NCI-H146 treated with DMSO at 0.1 percent for 48 hours (cell line): ENCODE results near the gene CYP19A1.
"Not testable (repeated sequence)": the region's sequence is repeated elsewhere in the genome, so short reads cannot be mapped to it uniquely, and the experiment has no call there.

Source experiments
- DNase-seq: peaks from one replicate; lab custom pipeline; 2025; ENCODE audit not compliant: unreplicated experiment; lab: John Stamatoyannopoulos, UW

CYP19A1 gene

DNA sequence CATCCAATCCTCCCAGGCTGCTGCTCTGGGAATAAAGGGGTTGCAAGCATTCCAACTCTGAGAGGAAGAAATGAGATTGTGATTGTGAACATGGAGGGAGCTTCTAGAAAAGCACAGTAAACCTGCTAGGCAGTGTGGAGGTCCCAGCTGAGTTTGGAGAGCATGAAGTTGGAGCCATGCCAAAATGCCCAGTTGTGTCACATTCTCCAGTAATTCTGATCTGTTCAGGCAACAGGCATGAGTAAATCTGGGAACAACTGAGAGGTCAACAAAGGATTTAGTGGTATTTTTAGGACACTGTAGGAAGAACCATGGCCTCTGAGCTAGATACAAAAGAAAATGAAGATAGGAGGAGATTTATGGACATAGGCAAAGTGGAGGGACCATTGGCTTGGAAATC, 74.7 kb downstream of the CYP19A1 start:
- no peak for DNase-seq

DNA sequence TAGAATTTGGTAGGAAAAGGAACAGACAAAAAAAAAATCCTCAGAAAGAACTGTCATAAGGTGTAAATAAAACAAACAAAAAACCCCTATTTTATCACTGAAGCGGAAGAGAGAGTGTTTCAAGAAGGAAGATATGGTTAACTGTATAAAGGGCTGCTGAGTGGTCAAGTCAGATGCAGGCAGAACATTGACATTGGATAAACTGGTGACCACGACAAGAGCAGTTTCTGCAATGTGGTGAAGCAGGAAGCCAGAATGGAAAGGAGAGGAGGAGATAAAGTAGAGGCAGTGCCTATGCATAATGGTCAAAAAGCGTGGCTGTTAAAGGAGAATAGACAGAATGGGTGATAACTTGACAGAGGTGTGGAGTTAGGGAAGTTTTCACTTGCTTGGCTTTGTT, 75.3 kb downstream of the CYP19A1 start:
- DNase-seq: no peak

DNA sequence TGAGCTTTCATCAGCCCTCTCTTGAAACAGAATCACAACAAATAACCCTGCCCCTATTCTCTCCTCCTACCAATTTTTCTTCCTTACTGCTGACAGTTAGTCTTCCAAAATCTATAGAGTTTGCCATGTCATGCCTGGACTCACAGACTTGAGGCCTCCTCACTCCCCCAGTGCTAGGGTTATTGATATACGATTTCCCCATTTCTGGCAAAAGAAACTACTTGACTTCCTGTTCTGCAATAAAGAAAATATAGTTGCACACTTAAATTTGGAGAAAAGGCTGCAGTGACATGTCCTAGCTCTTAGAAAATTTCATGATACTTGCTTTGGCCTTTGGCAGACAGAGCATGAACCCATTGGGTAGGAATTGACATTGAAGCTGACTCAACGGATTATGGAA, 75.9 kb downstream of the CYP19A1 start:
- no peak for DNase-seq

DNA sequence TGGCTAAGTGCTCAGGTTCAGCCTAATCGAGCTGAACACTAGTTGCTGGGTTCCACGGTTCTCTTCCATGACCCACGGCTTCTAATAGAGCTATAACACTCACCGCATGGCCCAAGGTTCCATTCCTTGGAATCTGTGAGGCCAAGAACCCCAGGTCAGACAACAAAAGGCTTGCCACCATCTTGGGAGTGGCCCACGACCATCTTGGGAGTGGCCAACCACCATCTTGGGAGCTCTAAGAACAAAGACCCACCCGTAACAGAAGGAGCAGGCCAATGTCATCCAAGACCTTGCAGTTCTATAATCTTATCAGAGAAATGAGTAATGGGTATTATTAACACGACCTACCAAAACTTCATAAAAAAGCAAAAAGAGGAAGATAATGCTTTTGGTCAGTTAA, 77.3 kb downstream of the CYP19A1 start:
- DNase-seq: not testable (repeated sequence)

DNA sequence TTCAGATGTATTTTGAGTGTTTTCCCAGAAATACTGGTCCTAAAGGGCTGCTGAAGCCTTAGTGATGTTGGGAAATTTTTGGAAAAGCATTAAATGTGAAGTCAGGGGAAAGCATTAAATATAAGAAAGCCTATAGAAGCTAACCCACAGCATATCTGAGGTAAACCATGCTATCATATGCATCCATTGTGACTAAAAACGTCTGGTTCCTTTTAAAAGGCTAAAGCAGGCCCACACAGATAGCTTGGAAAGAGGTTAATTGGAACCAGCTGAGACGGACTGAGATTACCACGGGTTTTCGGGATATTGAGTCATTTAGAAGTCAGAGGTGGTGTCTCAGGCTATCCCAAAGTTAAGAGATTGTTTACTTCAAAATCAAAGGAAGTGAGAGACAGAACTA, 78.2 kb downstream of the CYP19A1 start:
- no peak for DNase-seq

DNA sequence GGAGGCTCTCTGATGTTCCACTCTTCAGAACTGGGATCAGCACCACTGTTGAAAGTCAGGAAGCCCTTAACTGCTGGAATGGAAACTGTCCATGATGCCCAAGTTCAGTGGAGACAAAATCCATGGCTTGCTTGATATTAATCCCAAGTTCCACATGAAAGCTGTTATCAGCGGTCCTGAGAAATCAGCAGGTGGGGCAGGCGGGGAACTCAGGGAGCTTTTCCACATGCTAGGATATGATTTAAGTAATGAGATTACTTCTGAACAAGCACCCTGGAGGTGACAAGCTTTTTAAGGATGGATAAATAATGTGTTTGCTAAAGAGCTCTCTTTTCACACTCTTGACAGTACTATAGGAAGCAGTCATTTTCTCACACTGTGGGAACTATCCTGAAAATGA, 82.9 kb downstream of the CYP19A1 start:
- no peak for DNase-seq

DNA sequence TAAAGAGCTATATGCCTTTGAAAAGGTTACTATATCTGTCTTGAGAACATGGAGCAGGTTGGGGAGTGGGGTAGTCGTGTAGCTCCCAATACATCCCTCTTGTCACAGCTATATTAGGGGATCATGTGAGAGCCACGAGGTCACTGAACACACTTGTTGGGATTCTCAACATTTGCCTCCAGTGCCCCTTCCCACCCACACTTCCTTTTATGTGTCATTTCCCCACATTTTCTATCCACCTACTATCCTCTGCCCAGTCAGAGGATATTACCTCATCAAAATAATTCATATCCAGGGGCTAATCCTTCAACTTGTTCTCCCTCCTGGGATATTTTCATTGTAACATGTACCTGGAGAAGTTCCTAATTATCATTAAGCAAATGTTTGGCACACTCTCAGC, 85.0 kb downstream of the CYP19A1 start:
- no peak for DNase-seq

DNA sequence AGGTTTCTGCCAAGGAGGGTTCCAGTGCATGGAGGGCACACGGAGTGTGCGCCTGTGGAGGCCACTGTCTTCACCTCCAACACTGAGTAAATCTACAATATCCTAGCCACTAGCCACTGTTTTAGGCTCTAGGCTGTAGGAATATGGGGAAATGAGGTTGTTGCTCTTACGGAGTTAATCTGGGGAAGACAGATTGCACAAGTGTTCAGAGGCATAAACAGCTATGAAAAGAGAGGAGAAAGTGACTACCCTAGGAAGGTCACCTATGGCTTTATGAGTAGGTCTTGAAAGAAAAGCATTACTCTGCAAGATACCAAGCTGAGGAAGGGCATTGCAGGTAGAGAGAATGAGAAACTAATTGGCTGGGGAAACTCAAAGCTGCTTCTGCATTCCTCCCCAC, 85.7 kb downstream of the CYP19A1 start:
- DNase-seq: no peak

DNA sequence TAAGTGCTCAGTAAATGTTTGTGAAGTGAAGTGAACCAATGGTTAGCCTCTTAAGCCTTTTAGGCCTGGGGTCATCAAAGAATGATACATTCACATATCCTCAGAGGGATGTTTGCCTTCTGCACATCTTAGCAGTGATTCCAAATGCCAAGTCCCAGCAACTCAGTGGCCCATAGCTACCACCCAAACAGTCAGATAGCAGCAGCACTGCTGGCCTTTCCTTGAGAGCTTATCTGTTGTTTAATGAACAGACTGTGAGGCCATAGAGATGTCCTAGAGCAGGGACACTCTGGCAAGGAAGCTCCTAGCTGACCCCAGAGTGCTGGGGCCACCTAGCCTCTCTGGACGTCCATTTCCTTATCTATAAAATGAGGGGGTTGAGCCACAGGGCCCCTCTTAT, 86.8 kb downstream of the CYP19A1 start:
- no peak for DNase-seq

DNA sequence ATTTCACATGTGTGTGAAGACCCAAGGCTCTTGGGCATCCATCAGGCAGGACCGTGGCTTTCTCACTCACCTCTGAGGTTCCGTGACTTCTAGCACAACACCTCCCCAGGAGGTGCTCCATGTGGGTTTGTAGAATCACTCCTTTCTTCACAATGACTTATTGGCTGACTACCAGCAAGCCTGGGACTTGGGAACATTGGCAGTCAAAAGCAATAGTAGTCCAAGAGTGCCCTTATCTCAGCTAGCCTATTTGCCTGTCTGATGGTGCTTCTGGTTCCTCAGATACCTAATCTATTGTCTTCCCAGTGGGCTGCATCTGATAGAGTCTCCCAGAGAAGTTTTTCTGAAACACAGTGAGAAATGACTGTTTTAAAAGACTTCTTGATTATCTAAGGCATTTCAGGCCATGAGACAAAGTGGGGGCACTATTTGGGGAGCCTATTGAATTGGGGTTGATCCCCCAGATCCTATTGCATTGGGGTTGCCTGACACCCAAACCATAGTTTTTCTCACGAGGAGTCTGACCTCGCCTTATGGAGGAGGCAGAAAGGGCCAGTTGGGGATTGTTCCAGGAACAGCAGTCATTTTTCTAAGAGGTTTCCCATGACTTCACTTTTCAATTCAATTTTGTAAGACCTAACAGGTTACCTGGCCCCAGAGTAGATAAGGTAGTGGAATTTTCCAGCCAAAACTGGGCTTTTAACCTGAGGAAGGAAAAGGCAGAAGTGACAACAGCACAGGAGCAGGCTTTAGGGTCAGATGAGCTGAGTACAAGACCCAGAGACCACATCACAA, 88.0 kb downstream of the CYP19A1 start:
- no peak for DNase-seq

DNA sequence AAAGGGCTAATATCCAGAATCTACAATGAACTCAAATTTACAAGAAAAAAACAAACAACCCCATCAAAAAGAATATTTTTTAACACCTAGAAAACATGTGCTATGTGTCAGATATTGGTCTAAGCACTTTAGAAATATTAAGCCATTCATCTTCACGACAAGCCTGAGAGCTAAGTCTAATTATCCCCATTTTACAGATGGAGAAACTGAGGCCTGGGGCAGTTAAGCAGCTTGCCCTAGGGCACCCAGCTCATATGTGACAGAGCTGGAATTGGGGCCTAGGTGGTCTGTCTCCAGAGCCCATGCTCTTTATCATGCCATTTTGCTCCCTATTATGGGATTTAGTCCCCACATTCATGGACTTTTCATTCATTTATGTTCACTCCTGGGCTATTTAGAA, 92.8 kb downstream of the CYP19A1 start:
- no peak for DNase-seq

DNA sequence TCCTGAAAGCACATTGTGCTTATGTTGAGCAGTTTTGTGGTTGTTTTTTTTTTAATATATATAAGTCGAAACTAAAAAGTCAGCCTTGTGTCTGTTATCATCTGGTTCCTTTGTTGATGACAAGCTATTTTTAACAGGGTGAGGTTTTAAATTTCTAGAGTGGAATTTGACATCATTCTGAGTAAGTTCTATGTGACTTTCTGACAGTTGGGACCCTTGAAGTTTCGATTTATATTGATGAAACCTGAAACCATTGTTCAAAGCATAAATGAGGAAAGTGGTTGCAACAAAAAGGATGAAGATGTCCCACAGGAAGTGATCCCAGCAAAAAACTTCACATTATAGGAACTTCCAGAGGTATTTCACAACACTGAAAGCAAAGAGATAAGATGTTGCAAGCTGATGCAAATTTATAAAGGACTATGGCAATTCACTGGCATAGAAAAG, 94.0 kb downstream of the CYP19A1 start:
- no peak for DNase-seq

DNA sequence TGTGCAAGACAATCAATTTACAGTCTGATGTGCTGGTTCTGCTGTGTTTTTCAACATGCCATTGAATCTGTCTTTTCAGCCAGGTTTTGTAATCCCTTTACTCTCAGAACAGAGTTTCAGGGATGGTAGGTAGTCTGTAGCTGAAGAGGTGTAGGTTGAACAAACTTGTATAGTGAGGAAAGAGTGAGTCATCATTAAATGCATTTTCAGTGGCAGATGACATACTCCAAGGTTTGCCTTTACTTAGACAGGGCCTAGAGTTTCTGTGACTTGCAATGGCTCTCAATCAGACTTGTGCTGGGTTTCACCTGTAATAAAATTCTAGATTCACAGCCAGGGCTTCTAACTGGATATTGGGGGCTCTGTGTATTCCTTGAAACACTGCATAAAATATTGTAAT, 94.6 kb downstream of the CYP19A1 start:
- DNase-seq: no peak

DNA sequence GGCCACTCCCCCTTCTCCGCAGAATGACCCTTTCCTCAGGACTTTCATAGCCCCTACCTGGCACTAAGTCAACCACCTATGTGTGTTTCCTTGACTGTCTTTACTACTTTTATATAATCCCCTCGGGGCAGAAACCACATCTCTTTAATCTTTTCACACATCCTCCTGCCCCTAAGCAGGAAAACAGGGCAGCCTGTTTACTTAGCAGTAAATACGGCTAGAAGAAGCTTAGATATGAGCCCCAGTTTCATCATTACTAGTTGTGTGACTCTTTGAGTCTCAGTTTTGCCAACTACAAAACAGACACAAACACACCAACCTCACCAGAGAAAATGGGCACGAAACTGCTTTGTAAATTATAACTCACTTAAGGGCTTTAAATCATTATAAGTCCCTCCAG, 98.3 kb downstream of the CYP19A1 start:
- DNase-seq: no peak

DNA sequence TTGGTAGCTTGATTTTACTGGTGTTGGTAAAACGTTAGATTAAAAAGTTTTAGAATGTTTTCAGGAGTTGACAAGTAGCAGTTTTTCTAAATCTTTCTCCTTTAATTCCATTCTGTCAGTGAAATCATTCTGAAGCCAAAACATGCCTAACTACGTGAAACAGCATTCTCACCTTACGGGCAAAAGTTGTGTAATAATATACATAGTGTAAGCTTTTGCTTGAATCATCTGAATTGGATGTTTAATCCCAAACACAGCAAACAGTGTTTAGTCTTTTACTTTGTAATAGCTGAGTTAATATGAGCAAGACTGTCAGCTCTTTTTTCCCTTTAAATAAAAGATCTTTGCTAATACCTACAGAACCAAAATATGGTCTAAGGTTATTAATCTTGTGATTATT, 100.6 kb downstream of the CYP19A1 start:
- DNase-seq: no peak

DNA sequence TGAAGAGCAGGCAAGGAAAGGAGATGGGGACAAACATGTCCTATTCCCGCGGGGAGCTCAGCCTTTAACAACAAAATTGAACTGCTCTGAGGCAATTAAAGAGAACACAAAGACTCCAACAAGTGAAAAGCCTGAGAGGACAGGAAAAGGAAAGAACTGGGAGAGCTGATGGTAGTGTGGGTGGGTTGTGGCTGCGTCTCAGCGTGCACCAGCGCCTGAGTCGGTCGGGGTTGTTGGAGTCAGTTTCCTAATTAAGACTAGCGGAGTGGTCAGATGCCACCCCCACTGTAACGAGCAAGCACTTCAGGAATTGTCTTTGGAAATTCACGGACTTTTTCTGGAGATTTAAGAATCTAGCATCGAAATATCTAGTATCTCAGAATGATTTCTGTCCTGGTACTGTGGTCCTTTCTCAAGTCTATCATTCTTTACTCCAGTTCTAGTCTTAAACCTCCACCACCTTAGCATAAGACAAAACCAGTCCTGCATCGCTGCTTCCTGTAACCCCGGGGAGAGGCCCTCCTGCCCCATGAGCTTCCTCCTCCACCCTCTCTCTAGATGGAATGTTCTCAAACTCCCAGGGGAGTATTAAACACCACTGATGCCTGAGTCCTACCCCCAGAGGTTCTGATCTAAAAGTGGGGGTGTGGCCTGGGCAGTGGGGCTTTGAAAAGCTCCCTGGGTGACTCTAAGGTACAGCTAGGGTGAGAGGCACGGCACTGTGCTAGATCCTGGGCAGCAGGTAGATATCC, 104.0 kb downstream of the CYP19A1 start:
- no peak for DNase-seq

DNA sequence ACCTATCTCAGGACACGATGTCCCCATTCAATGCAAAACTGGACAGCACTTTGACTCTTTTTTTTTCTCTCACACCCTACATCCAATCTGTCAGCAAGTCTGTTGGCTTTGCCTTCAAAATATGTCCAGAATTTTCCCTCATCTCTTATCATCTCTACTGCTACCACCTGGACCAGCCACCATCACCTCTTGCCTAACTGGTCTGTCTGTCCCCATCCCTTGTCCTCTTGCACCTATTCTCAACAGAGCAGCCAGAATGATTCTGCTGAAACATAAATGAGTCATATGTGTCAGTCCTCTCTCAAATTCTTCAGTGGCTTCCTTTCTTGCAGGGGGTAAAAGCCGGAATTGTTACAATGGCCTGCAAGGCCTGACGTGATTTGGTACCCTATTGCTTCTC, 105.8 kb downstream of the CYP19A1 start:
- DNase-seq: no peak

DNA sequence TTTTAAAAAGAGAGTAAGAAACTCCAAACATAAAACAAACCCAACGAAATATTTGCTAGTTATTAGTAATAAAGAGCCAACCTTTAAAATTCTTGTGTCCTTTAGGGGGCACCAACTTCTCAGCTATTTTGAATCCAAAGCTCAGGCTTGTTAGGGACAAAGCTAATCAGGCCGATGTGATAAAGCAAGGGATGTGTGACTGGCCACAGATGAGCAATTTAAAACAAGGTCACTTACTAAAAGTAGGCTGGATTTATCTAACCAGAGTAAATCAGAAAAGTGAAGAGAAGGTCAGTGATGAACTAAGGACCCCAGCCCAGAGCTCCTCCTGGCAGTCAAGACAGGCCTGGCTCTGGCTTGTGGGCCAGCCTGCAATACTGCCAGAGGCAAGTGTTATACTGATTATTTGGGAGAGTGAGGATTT, 108.5 kb downstream of the CYP19A1 start:
- DNase-seq: peak; percentile 17

DNA sequence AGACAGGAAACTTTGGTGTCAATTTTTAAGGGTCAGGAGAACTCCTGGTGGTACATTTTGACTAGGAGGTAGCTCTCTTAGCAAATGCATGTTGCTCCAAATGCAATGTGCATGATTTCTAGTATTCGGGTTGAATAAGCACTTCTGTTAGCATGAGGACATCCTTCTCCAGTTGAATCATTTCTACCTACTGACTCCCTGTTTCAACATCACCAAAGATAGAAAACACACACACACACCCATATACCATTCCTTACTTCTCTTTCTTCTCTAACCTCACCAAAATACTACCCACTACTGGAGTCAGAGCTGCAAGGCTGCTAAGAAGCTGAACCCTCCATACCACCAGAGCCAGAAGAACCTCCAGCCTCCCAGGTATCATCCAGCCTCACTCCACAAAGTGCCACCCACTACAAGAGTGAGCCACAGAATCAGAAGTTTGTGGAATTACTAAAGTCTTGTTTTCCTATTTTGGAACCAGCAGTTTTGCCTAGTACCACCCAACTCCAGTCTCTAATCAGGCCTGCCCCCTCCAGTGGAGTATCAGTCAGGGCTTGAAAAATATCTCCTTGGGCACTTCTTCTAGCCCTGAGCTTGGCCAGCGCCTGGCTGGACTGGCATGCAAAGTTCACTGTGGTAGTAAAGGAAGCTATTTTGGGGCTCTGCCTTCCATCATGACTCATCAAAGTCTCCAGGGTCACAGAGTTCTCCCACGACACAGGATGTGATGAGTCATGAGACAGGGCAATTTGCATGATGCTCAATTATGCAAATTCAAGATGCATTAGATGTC, 110.3 kb downstream of the CYP19A1 start:
- DNase-seq: no peak

DNA sequence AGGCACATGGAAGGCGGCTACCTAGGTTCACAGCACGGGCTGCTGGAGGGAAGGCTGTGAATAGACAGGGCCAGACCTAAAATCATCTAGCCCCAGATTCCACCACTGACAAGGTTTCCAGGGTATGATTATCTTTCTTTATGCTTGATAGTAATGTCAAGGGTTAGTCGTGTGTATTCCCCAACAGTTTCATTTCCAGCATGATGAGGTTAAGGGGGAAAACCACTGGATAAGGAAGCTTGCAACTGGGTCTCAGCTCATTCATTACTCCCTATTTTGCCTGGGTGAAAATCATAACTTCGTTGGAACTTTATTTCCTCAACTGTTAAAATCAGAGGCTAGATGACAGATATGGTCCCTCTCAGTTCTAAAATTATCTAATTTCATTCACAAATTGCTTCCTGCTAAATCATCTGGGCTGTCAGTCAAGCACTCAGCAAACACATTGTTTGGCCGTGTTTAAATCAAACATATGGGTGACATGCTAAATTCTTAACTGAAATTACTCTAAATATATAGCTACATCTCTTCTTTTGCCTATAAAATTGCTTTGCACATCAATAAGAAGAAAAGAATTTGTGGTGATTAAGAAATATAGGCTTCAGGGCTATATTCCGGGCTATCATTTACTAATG, 111.7 kb downstream of the CYP19A1 start:
- no peak for DNase-seq

DNA sequence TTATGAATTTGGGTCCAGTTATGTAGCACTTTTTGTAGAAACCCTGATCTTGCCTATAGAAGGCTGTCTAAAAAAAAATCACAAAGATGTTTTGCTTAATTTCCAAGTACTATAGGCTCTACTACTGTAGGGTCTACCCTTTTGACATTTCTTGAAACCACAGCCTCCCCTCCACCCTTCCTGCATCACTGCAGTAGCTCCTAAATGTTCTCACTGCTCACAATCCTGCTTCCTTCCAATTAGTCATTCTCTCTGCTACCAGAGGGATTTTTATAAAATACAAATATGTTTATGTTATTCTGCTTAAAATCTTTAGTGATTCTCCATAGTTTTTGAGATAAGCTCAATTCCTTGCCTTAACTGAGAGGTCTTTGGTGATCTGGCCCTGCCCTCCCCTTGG, 114.0 kb downstream of the CYP19A1 start:
- DNase-seq: no peak
